ENCODE measurements around the gene BTBD9.

The BTBD9 gene

GRCh38 chr6:38164671-38165108 lies 475.0 kb downstream of the BTBD9 start:
- DNase-seq (ENCODE audit: low read depth, low spot score), result no peak

DNA sequence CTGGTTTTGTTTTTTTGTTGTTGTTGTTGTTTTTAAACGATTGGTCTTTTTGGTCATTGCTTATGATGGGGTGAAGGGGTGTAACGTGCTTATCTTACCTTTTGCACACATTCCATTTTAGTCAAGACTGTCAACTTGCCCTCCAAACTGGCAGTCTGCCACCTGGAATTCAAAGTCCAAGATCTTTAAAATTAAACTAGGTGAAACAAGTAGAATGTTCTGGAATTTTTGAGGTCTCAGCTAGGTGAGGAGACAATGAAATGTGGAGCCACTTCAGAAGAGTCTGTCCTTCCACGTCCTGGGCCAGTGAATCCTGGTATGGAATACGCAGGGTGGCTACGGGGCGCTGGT lies 475.6 kb downstream of the BTBD9 start:
- DNase-seq (ENCODE audit: low read depth, low spot score), result no peak

DNA sequence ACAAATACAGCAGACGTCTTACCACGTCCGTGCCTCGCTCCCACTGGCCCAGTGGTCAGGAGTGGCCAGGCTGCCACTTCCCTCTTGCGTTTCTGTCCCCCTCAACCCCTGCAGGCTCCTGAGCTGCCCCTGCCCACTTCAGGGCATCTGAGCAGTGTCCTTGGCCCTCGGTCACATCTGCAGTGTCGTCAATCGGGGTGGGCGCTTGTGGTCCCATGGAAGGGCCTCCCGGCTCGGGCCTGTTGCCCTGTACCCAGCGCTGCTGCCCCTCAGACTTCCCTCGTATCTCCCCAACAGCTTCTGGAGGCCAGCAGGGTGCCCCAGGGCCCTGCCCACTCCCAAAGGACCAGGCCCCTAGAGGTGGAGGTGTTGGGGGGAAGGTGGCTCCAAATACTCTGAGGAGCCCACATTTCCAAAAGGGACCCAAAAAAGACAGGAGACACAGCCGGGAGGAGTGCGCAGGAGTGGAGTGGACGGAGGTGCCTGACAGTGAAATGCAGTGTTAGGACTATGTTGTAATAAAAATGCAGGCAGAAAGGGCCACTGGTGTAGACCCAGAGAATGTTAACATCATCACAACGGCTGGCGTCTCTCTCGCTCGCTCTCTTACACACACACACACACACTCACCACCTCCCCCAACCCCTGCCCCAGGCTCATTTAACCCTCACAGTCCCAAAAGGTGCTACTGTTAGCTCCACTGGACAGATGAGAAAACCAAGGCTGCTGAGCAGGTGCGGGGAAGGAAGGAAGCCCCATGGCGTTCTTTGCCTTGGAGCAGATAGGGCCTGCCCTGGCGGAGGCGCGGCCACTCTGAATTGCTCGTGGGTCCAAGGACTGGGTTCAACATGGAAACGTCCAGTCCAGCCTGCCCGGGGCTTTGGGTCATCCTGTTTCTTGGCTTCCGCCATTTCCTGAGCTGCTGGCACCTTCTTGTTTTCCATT lies 476.3 kb downstream of the BTBD9 start:
- no peak for DNase-seq (ENCODE audit: low read depth, low spot score)

DNA sequence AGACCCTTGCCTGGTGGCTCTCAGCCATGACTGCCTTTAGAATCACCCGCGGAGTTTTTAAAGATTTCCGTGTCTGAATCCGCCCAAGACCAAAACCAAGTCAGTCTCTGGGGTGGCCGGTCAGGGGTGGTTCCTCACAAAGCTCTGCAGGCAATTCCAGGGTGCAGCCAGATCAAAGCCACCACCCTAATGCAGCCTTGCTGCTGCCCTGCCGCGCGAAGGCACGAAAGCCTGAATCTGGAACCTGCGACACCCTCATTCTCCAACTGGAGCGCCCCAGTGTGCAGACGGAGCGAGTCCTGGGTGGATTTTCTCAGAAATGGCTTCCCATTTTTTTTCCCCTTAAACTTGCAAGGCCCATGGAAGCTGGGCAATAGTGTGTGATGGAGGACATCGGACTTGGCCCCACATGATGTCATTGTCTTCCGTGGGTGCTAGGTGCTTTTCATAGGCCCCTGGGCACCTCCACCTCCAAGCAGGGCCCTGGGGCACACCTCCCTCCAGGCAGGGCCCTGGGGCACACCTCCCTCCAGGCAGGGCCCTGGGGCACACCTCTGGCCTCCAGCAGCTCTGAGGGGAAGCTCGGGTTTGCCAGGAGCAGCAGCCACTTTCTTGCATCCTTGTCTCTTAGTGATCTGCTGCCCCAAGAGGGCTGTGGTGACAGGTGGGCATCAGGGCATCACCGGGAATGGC lies 477.1 kb downstream of the BTBD9 start:
- no peak for DNase-seq (ENCODE audit: low read depth, low spot score)

- DNase-seq (ENCODE audit: low read depth, low spot score), result no peak
These were observed 477.8 kb downstream of the BTBD9 start for GRCh38 chr6:38161754-38162492.

GRCh38 chr6:38161331-38161730 lies 478.4 kb downstream of the BTBD9 start:
- DNase-seq (ENCODE audit: low read depth, low spot score), result no peak

- DNase-seq (ENCODE audit: low read depth, low spot score), result no peak
These were observed 478.9 kb downstream of the BTBD9 start for GRCh38 chr6:38160831-38161230.

- no peak for DNase-seq (ENCODE audit: low read depth, low spot score)
These were observed 480.1 kb downstream of the BTBD9 start for GRCh38 chr6:38159596-38159995.

- no peak for DNase-seq (ENCODE audit: low read depth, low spot score)
These were observed 480.9 kb downstream of the BTBD9 start for GRCh38 chr6:38158762-38159350.

GRCh38 chr6:38157905-38158304 lies 481.8 kb downstream of the BTBD9 start:
- DNase-seq (ENCODE audit: low read depth, low spot score), result no peak

DNA sequence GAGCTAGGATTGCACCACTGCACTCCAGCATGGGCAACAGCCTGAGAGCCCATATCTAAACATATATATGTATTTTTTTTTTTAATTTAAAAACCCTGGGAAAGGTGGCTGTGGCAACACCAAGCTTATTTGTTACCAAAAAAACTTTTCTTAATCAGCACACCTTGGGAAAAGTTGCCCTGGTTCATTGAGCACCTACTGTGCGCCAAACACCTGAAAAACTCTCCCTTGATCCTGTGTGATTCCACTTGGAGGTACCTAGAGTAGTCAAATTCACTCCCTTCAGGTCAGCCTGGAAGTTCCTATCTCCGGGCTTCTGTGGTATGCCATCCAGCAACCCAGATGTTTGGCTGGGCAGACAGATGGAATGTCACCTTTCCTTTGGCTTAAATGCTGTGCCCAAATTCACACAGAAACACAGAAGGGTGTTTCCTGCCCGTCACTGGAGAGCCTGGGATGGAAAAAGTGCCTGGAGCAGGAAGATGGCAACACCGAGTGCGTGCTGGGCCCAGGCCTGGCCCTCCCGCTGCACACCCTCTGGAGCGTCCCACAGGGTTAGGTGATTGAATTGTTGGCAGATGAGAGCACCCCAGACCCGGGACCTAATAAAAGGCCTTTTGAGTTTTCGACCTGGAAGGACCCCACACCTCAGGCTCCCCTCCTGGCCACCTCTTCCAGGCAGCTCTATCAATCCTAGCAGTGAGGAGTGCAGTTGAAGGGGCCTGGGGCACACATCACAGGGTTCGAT lies 482.7 kb downstream of the BTBD9 start:
- DNase-seq (ENCODE audit: low read depth, low spot score), result no peak

GRCh38 chr6:38155621-38156204 lies 484.0 kb downstream of the BTBD9 start:
- DNase-seq (ENCODE audit: low read depth, low spot score), result peak; percentile 51

DNA sequence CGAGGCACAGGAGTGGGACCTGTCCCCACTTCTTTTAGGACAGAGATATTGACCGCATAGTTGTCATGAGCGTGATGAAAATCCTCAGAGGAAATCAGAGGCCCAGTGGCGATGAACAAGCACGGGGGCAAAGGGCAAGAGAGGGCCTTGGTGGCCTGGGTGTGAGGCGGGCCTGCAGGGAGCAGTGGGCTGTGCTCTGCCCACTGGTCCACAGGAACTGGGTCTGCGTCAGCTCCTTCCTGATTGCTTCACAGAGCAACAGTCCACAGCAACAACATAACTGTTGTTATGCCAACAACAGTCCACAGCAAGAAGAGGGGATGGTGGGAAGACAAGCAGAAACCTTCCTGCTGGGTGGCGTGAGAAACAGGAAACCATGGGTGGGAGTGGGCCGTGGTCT lies 484.6 kb downstream of the BTBD9 start:
- DNase-seq (ENCODE audit: low read depth, low spot score), result peak; percentile 58

- no peak for DNase-seq (ENCODE audit: low read depth, low spot score)
These were observed 485.0 kb downstream of the BTBD9 start for GRCh38 chr6:38154731-38155130.

- no peak for DNase-seq (ENCODE audit: low read depth, low spot score)
These were observed 485.9 kb downstream of the BTBD9 start for GRCh38 chr6:38153798-38154345.

GRCh38 chr6:38153076-38153797 lies 486.5 kb downstream of the BTBD9 start:
- no peak for DNase-seq (ENCODE audit: low read depth, low spot score)

GRCh38 chr6:38152620-38153019 lies 487.1 kb downstream of the BTBD9 start:
- DNase-seq (ENCODE audit: low read depth, low spot score), result no peak

GRCh38 chr6:38151580-38152500 lies 487.9 kb downstream of the BTBD9 start:
- DNase-seq (ENCODE audit: low read depth, low spot score), result no peak
